K562 (cell line): ENCODE measurements around the gene SND1. TPM values are rescaled to one million over a fixed set of nuclear protein-coding genes. Genes with fewer than 3 reads are reported as not detected.

ENCODE experiments used
- ATAC-seq: fragments of 200-7000 bp; cut with Tn5 transposase; 3 replicates; pipeline ENCODE4 v1.9.1; 2020; ENCODE audit warnings: moderate library complexity
- BruUV-seq: library from RNA; stranded (reverse); fragments of 400-500 nt; replicated peaks from 2 replicates; lab custom pipeline; 2021; lab: Mats Ljungman, UMichigan
- CTCF ChIA-PET: fragments of 300-600 bp; formaldehyde crosslinking; extraction: SDS; loops from one replicate; lab custom pipeline; 2021; ENCODE audit warnings: low intra/inter-chr PET ratio; lab: Yijun Ruan, JAX
- POLR2A ChIA-PET: fragments of 300-600, 350-650 bp; sonication (Branson Sonifier 250); formaldehyde crosslinking; extraction: SDS; loops from one replicate; lab custom pipeline; 2021; ENCODE audit warnings: antibody characterized with exemption, inconsistent platforms; lab: Yijun Ruan, JAX
- DNase-seq, 4 experiments: peaks; one replicate each; pipeline versions ENCODE4 v3.0.0 to v3.0.0-alpha.2; 2011 to 2018; ENCODE audit warnings: low spot score in 3 of 4, mixed read lengths in 3 of 4; ENCODE audit errors: extremely low read depth in 1 of 4
- FAIRE-seq: peaks from 2 replicates; lab custom pipeline; 2011; peaks lifted over from hg19 to GRCh38; lab: Jason Lieb, UNC
- H2AFZ ChIP-seq: 2 replicates; pipeline ENCODE4 v1.6.0; 2011; ENCODE audit warnings: low read depth, low read length, control low read depth, inconsistent platforms
- H3K27ac ChIP-seq: fragments of 200-600 bp; 3 replicates; pipeline ENCODE4 v1.8.0; 2011; ENCODE audit warnings: low read depth, mild to moderate bottlenecking, control low read depth, inconsistent platforms, low read length, moderate library complexity, mixed read lengths; ENCODE audit errors: extremely low read depth
- H3K27me3 ChIP-seq, 2 experiments: fragments of 300-600 bp in 1 of 2; 2 replicates in 1 of 2; 3 replicates in 1 of 2; pipeline versions ENCODE4 v1.6.0 to v1.8.0; 2011; ENCODE audit warnings: inconsistent platforms in 2 of 2, low read length in 2 of 2, mild to moderate bottlenecking in 1 of 2, mixed read lengths in 1 of 2, moderate library complexity in 1 of 2; ENCODE audit not compliant: control insufficient read depth in 2 of 2, insufficient read depth in 2 of 2
- H3K36me3 ChIP-seq: fragments of 300-600 bp; 3 replicates; pipeline ENCODE4 v1.8.0; 2011; ENCODE audit warnings: mild to moderate bottlenecking, low read length, inconsistent platforms; ENCODE audit not compliant: control insufficient read depth, insufficient read depth
- H3K4me1 ChIP-seq, 2 experiments: fragments of 200-600 bp in 1 of 2; replicated peaks in 1 of 2; 2 replicates in 1 of 2; 3 replicates in 1 of 2; pipeline versions ENCODE4 v1.5.1 to v1.8.0; 2011; ENCODE audit warnings: inconsistent platforms in 2 of 2, low read length in 2 of 2, mild to moderate bottlenecking in 1 of 2, mixed read lengths in 1 of 2, moderate library complexity in 1 of 2; ENCODE audit not compliant: control insufficient read depth in 2 of 2, insufficient read depth in 2 of 2
- H3K4me2 ChIP-seq: 2 replicates; pipeline ENCODE4 v1.6.1; 2011; ENCODE audit warnings: low read length, control low read depth, inconsistent platforms, mixed read lengths; ENCODE audit not compliant: insufficient read depth
- H3K4me3 ChIP-seq: fragments of 200-600 bp; sonication (generic), shearing (Covaris generic); 2 replicates; pipeline ENCODE4 v1.5.1; 2016; ENCODE audit warnings: control low read depth, inconsistent platforms
- H3K79me2 ChIP-seq: fragments of 200-600 bp; 3 replicates; pipeline ENCODE4 v1.8.0; 2011; ENCODE audit warnings: low read length, inconsistent platforms; ENCODE audit not compliant: control insufficient read depth, insufficient read depth
- H3K9ac ChIP-seq, 2 experiments: 2 replicates each; pipeline versions ENCODE4 v1.6.0 to v1.6.1; 2011; ENCODE audit warnings: low read depth in 2 of 2, low read length in 2 of 2, control low read depth in 1 of 2, inconsistent platforms in 1 of 2, mild to moderate bottlenecking in 1 of 2, mixed read lengths in 1 of 2; ENCODE audit not compliant: insufficient read depth in 1 of 2
- H3K9me1 ChIP-seq: one replicate; pipeline ENCODE4 v1.6.0; 2011; ENCODE audit warnings: inconsistent platforms, mild to moderate bottlenecking, low read length, moderate library complexity; ENCODE audit not compliant: control insufficient read depth, insufficient read depth
- H3K9me3 ChIP-seq: replicated peaks from 2 replicates; pipeline ENCODE4 v1.5.1; 2011; ENCODE audit warnings: low read depth, low read length, inconsistent platforms; ENCODE audit not compliant: control insufficient read depth, insufficient read depth
- H4K20me1 ChIP-seq: replicated peaks from 2 replicates; pipeline ENCODE4 v1.6.1; 2011; ENCODE audit warnings: low read length, inconsistent platforms, mixed read lengths; ENCODE audit not compliant: control insufficient read depth, insufficient read depth
- FOSL1 ChIP-seq: fragments of 200-800 bp; sonication (Bioruptor generic); conservative IDR thresholded peaks from 2 replicates; pipeline ENCODE4 v1.6.1; 2016; ENCODE audit warnings: missing genetic modification characterization, missing compliant biosample characterization
- KDM2B ChIP-seq: fragments of 250-450 bp; sonication (Bioruptor Pico); IDR thresholded peaks from 2 replicates; pipeline ENCODE4 v1.8.0; 2021; ENCODE audit warnings: mild to moderate bottlenecking, moderate library complexity
- POLR2H ChIP-seq: IDR thresholded peaks from 2 replicates; pipeline ENCODE4 v1.6.1; 2016; ENCODE audit warnings: missing genetic modification characterization, low read depth, mild to moderate bottlenecking, control low read depth, missing compliant biosample characterization, moderate library complexity
- RNF2 ChIP-seq: sonication (generic); IDR thresholded peaks from 2 replicates; pipeline ENCODE4 v1.6.1; 2016
- TAL1 ChIP-seq: fragments of 450-650 bp; IDR thresholded peaks from 2 replicates; pipeline ENCODE4 v1.6.1; 2016; ENCODE audit warnings: mild to moderate bottlenecking
- XRCC5 ChIP-seq: fragments of 200-400 bp; formaldehyde crosslinking; IDR thresholded peaks from 2 replicates; pipeline ENCODE4 v1.6.1; 2017; ENCODE audit warnings: low read depth, mild to moderate bottlenecking, low read length
- ZNF444 ChIP-seq: fragments of 250-450 bp; sonication (Bioruptor Pico); IDR thresholded peaks from 2 replicates; pipeline ENCODE4 v1.4.0; 2020; ENCODE audit warnings: mild to moderate bottlenecking, moderate library complexity
- ZSCAN32 ChIP-seq: fragments of 450-650 bp; formaldehyde crosslinking; IDR thresholded peaks from 2 replicates; pipeline ENCODE4 v1.4.0; 2020; ENCODE audit warnings: mild to moderate bottlenecking, moderate library complexity
- WGBS: fragments of 100-300 bp; shearing (Covaris generic); methylation state at CpG from one replicate; pipeline ENCODE4 v1.1.6; 2016; ENCODE audit warnings: low coverage, mixed read lengths; ENCODE audit not compliant: insufficient coverage; ENCODE audit errors: missing lambda C conversion rate; 5-methylcytosine and 5-hydroxymethylcytosine counted together
- in situ Hi-C: fragments of 300-500 bp; cut with MboI; formaldehyde crosslinking; loops from 4 replicates; pipeline ENCODE4 v1.15.0; 2018; ENCODE audit warnings: inconsistent platforms, mixed read lengths
- intact Hi-C: fragments of 100-400 bp; cut with micrococcal nuclease; formaldehyde crosslinking; loops from 2 replicates; pipeline ENCODE4 v1.14.2; 2022
- polyA plus RNA-seq, 8 experiments: library from polyadenylated mRNA; depleted of rRNA in 4 of 8; stranded (reverse) in 5 of 8; unstranded in 3 of 8; fragments of >200 nt; fragmentation: Nextera tagmentation in 2 of 8; fragmentation: Illumina TruSeq in 1 of 8; extraction: Ambion mirVana in 2 of 8; extraction: Trizol in 1 of 8; gene quantifications; 2 replicates each; pipeline versions ENCODE4 v1.2.1 to v1.2.3, GENCODE V29; 2011 to 2014; ENCODE audit warnings: inconsistent platforms in 1 of 8, missing spikeins in 1 of 8
- total RNA-seq, 7 experiments: library from RNA; depleted of rRNA in 6 of 7; stranded (reverse); fragments of >200 nt in 6 of 7; fragmentation: Illumina TruSeq in 2 of 7; extraction: Trizol in 2 of 7; gene quantifications; 2 replicates each; pipeline versions ENCODE4 v1.2.1 to v1.2.3, GENCODE V29; 2011 to 2021; ENCODE audit warnings: low replicate concordance in 1 of 7
- TF ChIP-seq, protein P1 (sequence below): fragments of 450-650 bp; IDR thresholded peaks from 2 replicates; pipeline ENCODE4 v1.6.1; 2016; ENCODE audit warnings: mild to moderate bottlenecking, moderate library complexity
- TF ChIP-seq, protein P2 (sequence below), 2 experiments: fragments of 450-650 bp in 1 of 2; sonication (generic) in 1 of 2; formaldehyde crosslinking in 1 of 2; IDR thresholded peaks in 1 of 2; conservative IDR thresholded peaks in 1 of 2; 2 replicates each; pipeline versions ENCODE4 v1.6.1 to v1.8.1; 2016 to 2023; ENCODE audit warnings: mild to moderate bottlenecking in 2 of 2, moderate library complexity in 2 of 2, inconsistent platforms in 1 of 2, missing genetic modification reagents in 1 of 2

SND1 gene
- total and polyA plus RNA-seq, 9 of the 15 experiments (the other 6 are each of a cell fraction or from before 2014, with no cell fraction given): 46.5 to 307 (median 191) TPM

DNA sequence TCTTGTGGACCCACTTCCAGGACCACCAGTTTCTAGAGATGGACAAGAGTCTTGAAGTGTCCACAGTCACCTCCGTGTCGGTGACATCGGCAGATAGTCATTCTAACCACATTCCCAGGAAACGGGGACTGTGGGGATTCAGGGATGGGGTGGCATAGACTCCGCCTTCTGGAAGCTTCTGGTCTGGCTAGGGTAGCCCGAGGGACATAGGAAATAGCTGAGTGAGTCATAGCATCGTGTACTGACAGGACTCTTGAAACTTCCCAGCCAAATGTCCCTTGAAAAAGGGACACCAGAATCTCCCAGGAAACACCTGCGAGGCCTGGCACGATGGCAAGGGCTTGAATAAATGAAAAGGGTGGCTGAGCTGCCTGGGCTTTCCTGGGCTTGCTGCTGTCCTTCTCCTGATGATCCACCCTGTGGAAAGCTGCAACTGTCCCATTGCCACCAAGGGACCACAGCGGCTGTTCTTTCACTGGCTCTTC is 463.4 kb downstream of the SND1 start:
- H3K36me3 ChIP-seq: no peaks in the 10 kb centered on the region
- no peaks in the 10 kb centered on the region for H3K9me3 ChIP-seq
- no peaks in the 10 kb centered on the region for H3K9me1 ChIP-seq
- H3K27ac ChIP-seq: no peak overlapping the region
- 2% methylated on average over 10 of the region's 10 CpGs for WGBS
- ATAC-seq: peak; percentile 19; the same call in 1 of the 3 replicates
- H3K27me3 ChIP-seq: peaks cover 64 to 96% of the 10 kb centered on the region in 2 experiments; a peak in 4 of 5 replicates
- no peak overlapping the region for H3K4me3 ChIP-seq
- H3K4me2 ChIP-seq: no peak overlapping the region
- H4K20me1 ChIP-seq: peaks cover 7% of the 10 kb centered on the region; the same call in 1 of the 2 replicates
- ChIA-PET CTCF (no interaction called here), POLR2A (interaction anchor here (0.6 to 1.7 kb wide), 4 partner anchors 9 to 1319 kb away, joined by 3 to 13 read pairs (median 4); partner anchors contain the start of gene STRIP2)
- no peak for FAIRE-seq
- H2AFZ ChIP-seq: no peak overlapping the region
- in situ Hi-C loops (no loop called here), intact Hi-C loops (no loop called here)
- H3K79me2 ChIP-seq: no peaks in the 10 kb centered on the region
- peaks cover 0 to 12% of the 10 kb centered on the region in 2 experiments; a peak in 1 of 5 replicates for H3K4me1 ChIP-seq
- BruUV-seq: no TSS peak
- no peak overlapping the region for H3K9ac ChIP-seq
- DNase-seq: no peak
- TF ChIP-seq RNF2 (no peak), ZNF444 (CRISPR knock-in tag) (no peak), ZSCAN32 (no peak), POLR2H (tag) (no peak), KDM2B (no peak), FOSL1 (tag) (peak; percentile 58), TAL1 (no peak), XRCC5 (no peak)
- TF ChIP-seq, protein P1, sequence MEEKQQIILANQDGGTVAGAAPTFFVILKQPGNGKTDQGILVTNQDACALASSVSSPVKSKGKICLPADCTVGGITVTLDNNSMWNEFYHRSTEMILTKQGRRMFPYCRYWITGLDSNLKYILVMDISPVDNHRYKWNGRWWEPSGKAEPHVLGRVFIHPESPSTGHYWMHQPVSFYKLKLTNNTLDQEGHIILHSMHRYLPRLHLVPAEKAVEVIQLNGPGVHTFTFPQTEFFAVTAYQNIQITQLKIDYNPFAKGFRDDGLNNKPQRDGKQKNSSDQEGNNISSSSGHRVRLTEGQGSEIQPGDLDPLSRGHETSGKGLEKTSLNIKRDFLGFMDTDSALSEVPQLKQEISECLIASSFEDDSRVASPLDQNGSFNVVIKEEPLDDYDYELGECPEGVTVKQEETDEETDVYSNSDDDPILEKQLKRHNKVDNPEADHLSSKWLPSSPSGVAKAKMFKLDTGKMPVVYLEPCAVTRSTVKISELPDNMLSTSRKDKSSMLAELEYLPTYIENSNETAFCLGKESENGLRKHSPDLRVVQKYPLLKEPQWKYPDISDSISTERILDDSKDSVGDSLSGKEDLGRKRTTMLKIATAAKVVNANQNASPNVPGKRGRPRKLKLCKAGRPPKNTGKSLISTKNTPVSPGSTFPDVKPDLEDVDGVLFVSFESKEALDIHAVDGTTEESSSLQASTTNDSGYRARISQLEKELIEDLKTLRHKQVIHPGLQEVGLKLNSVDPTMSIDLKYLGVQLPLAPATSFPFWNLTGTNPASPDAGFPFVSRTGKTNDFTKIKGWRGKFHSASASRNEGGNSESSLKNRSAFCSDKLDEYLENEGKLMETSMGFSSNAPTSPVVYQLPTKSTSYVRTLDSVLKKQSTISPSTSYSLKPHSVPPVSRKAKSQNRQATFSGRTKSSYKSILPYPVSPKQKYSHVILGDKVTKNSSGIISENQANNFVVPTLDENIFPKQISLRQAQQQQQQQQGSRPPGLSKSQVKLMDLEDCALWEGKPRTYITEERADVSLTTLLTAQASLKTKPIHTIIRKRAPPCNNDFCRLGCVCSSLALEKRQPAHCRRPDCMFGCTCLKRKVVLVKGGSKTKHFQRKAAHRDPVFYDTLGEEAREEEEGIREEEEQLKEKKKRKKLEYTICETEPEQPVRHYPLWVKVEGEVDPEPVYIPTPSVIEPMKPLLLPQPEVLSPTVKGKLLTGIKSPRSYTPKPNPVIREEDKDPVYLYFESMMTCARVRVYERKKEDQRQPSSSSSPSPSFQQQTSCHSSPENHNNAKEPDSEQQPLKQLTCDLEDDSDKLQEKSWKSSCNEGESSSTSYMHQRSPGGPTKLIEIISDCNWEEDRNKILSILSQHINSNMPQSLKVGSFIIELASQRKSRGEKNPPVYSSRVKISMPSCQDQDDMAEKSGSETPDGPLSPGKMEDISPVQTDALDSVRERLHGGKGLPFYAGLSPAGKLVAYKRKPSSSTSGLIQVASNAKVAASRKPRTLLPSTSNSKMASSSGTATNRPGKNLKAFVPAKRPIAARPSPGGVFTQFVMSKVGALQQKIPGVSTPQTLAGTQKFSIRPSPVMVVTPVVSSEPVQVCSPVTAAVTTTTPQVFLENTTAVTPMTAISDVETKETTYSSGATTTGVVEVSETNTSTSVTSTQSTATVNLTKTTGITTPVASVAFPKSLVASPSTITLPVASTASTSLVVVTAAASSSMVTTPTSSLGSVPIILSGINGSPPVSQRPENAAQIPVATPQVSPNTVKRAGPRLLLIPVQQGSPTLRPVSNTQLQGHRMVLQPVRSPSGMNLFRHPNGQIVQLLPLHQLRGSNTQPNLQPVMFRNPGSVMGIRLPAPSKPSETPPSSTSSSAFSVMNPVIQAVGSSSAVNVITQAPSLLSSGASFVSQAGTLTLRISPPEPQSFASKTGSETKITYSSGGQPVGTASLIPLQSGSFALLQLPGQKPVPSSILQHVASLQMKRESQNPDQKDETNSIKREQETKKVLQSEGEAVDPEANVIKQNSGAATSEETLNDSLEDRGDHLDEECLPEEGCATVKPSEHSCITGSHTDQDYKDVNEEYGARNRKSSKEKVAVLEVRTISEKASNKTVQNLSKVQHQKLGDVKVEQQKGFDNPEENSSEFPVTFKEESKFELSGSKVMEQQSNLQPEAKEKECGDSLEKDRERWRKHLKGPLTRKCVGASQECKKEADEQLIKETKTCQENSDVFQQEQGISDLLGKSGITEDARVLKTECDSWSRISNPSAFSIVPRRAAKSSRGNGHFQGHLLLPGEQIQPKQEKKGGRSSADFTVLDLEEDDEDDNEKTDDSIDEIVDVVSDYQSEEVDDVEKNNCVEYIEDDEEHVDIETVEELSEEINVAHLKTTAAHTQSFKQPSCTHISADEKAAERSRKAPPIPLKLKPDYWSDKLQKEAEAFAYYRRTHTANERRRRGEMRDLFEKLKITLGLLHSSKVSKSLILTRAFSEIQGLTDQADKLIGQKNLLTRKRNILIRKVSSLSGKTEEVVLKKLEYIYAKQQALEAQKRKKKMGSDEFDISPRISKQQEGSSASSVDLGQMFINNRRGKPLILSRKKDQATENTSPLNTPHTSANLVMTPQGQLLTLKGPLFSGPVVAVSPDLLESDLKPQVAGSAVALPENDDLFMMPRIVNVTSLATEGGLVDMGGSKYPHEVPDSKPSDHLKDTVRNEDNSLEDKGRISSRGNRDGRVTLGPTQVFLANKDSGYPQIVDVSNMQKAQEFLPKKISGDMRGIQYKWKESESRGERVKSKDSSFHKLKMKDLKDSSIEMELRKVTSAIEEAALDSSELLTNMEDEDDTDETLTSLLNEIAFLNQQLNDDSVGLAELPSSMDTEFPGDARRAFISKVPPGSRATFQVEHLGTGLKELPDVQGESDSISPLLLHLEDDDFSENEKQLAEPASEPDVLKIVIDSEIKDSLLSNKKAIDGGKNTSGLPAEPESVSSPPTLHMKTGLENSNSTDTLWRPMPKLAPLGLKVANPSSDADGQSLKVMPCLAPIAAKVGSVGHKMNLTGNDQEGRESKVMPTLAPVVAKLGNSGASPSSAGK: no peak
- TF ChIP-seq, protein P2, sequence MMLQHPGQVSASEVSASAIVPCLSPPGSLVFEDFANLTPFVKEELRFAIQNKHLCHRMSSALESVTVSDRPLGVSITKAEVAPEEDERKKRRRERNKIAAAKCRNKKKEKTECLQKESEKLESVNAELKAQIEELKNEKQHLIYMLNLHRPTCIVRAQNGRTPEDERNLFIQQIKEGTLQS (IDR thresholded peaks at IDR 0.05): peak; percentile 15; the same call in 1 of the 2 replicates
- TF ChIP-seq, protein P2 (CRISPR knock-in tag; conservative IDR thresholded peaks at IDR 0.05): no peak
